Mesenchymal stem cell (in vitro differentiated cells and primary cell): ENCODE results near the gene KPTN.

Experiments used
- DNase-seq: peaks from one replicate; pipeline ENCODE4 v3.0.0-alpha.2; 2013
- H2AFZ ChIP-seq: one replicate; pipeline ENCODE4 v1.6.1; 2013; ENCODE audit warnings: low read depth, mild to moderate bottlenecking, control low read depth, inconsistent platforms, low read length, moderate library complexity
- H2AK5ac ChIP-seq: 2 replicates; pipeline ENCODE4 v1.6.1; 2013; ENCODE audit warnings: low read length, moderate library complexity, mild to moderate bottlenecking, inconsistent platforms; ENCODE audit not compliant: severe bottlenecking
- H2BK120ac ChIP-seq: one replicate; pipeline ENCODE4 v1.6.1; 2013; ENCODE audit warnings: low read depth, mild to moderate bottlenecking, inconsistent platforms, low read length, moderate library complexity
- H2BK12ac ChIP-seq, 2 experiments: one replicate each; pipeline ENCODE4 v1.6.1; 2013; ENCODE audit warnings: inconsistent platforms in 2 of 2, low read length in 2 of 2, mild to moderate bottlenecking in 2 of 2, moderate library complexity in 2 of 2, control low read depth in 1 of 2
- H2BK15ac ChIP-seq: one replicate; pipeline ENCODE4 v1.6.1; 2013; ENCODE audit warnings: mild to moderate bottlenecking, low read depth, inconsistent platforms; ENCODE audit not compliant: poor library complexity, severe bottlenecking
- H2BK5ac ChIP-seq: 2 replicates; pipeline ENCODE4 v1.6.1; 2013; ENCODE audit warnings: low read depth, mild to moderate bottlenecking, low read length, control low read depth, inconsistent platforms; ENCODE audit not compliant: poor library complexity, severe bottlenecking
- H3K14ac ChIP-seq, 2 experiments: one replicate each; pipeline ENCODE4 v1.6.1; 2013; ENCODE audit warnings: inconsistent platforms in 2 of 2, low read length in 2 of 2, control low read depth in 1 of 2, mild to moderate bottlenecking in 1 of 2, moderate library complexity in 1 of 2
- H3K18ac ChIP-seq, 2 experiments: one replicate each; pipeline ENCODE4 v1.6.1; 2013; ENCODE audit warnings: inconsistent platforms in 2 of 2, low read length in 2 of 2, control low read depth in 1 of 2, low read depth in 1 of 2, mild to moderate bottlenecking in 1 of 2
- H3K23ac ChIP-seq, 2 experiments: one replicate each; pipeline ENCODE4 v1.6.1; 2013; ENCODE audit warnings: inconsistent platforms in 2 of 2, low read length in 2 of 2, mild to moderate bottlenecking in 2 of 2, moderate library complexity in 2 of 2, control low read depth in 1 of 2
- H3K27ac ChIP-seq: 2 replicates; pipeline ENCODE4 v1.5.1; 2013; ENCODE audit warnings: mild to moderate bottlenecking, moderate library complexity, low read length, control low read depth, inconsistent platforms; ENCODE audit not compliant: poor library complexity, severe bottlenecking
- H3K27me3 ChIP-seq, 2 experiments: 2 replicates each; pipeline versions ENCODE4 v1.6.1 to v1.7.0; 2013; ENCODE audit warnings: low read length in 2 of 2, mild to moderate bottlenecking in 2 of 2, moderate library complexity in 2 of 2, control low read depth in 1 of 2, inconsistent platforms in 1 of 2; ENCODE audit not compliant: control insufficient read depth in 1 of 2, insufficient read depth in 1 of 2
- H3K36me3 ChIP-seq, 2 experiments: 2 replicates each; pipeline versions ENCODE4 v1.6.1 to v1.7.0; 2013; ENCODE audit warnings: low read length in 2 of 2, control low read depth in 1 of 2, inconsistent platforms in 1 of 2, low read depth in 1 of 2, mild to moderate bottlenecking in 1 of 2; ENCODE audit not compliant: insufficient read depth in 2 of 2, control insufficient read depth in 1 of 2
- H3K4ac ChIP-seq, 2 experiments: one replicate each; pipeline ENCODE4 v1.6.1; 2013; ENCODE audit warnings: inconsistent platforms in 2 of 2, low read length in 2 of 2, mild to moderate bottlenecking in 2 of 2, moderate library complexity in 2 of 2, control low read depth in 1 of 2, low read depth in 1 of 2
- H3K4me1 ChIP-seq: 2 replicates; pipeline ENCODE4 v1.6.1; 2013; ENCODE audit warnings: low read depth, low read length, control low read depth; ENCODE audit not compliant: control insufficient read depth, insufficient read depth
- H3K4me2 ChIP-seq: 2 replicates; pipeline ENCODE4 v1.6.1; 2013; ENCODE audit warnings: low read length, mild to moderate bottlenecking, inconsistent platforms; ENCODE audit not compliant: poor library complexity, severe bottlenecking
- H3K4me3 ChIP-seq, 2 experiments: 2 replicates each; pipeline versions ENCODE4 v1.5.1 to v1.7.0; 2013; ENCODE audit warnings: low read length in 2 of 2, mild to moderate bottlenecking in 2 of 2, control low read depth in 1 of 2, low read depth in 1 of 2; ENCODE audit not compliant: insufficient read depth in 1 of 2
- H3K79me1 ChIP-seq: replicated peaks from 2 replicates; pipeline ENCODE4 v1.6.1; 2013; ENCODE audit warnings: mild to moderate bottlenecking, control low read depth, low read length, inconsistent platforms; ENCODE audit not compliant: poor library complexity, severe bottlenecking
- H3K9ac ChIP-seq: 2 replicates; pipeline ENCODE4 v1.7.0; 2013; ENCODE audit warnings: mild to moderate bottlenecking, low read length, moderate library complexity
- H3K9me3 ChIP-seq: 2 replicates; pipeline ENCODE4 v1.7.0; 2013; ENCODE audit warnings: mild to moderate bottlenecking, low read length; ENCODE audit not compliant: control insufficient read depth
- H4K8ac ChIP-seq: one replicate; pipeline ENCODE4 v1.6.1; 2013; ENCODE audit warnings: inconsistent platforms, mild to moderate bottlenecking, low read length, moderate library complexity
- H4K91ac ChIP-seq: one replicate; pipeline ENCODE4 v1.6.1; 2013; ENCODE audit warnings: mild to moderate bottlenecking, low read length, inconsistent platforms
- WGBS: methylation state at CpG from one replicate; pipeline ENCODE4 v1.1.7; 2013; ENCODE audit warnings: mixed read lengths; 5-methylcytosine and 5-hydroxymethylcytosine counted together

Gene KPTN

DNA sequence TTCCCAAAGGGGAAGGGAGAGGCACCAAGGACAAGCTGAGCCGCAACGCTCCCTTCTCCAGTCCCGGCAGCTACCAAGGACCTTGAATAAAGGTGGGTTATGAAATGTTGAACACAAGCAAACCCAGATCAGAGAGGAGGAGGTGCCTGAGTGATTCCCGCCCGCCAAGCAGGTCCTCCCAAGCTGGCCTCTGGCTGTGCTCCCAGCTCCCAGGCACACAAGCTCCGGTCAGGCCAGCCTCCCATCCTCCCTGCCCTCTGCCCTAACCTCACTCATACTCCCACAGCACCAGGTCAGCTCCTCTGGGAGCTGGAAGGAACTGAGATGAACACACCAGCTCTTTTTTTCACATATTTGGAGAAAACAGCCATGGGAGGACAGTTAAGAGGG lies 27.1 kb upstream of the KPTN start:
- whole genome bisulfite sequencing: 82% methylated on average over 4 of the region's 6 CpGs
- Histone ChIP-seq H3K4me2 (no peak overlapping the region), H3K4me1 (peaks cover 36% of the 10 kb centered on the region), H3K4me3 (peak overlapping the region in 1 of 2 experiments; percentile 100), H2BK15ac (no peak overlapping the region), H3K36me3 (peaks cover 18 to 22% of the 10 kb centered on the region in 2 experiments), H2BK120ac (no peak overlapping the region), H2AK5ac (no peak overlapping the region), H4K8ac (no peak overlapping the region), H2AFZ (no peak overlapping the region), H4K91ac (no peak overlapping the region), H2BK12ac (no peak overlapping the region), H3K23ac (no peak overlapping the region), H3K14ac (no peak overlapping the region), H3K9ac (peak overlapping the region; percentile 99), H3K27ac (no peak overlapping the region), H3K9me3 (no peaks in the 10 kb centered on the region), H3K18ac (no peak overlapping the region), H2BK5ac (no peak overlapping the region), H3K4ac (no peak overlapping the region), H3K27me3 (no peaks in the 10 kb centered on the region), H3K79me1 (peaks cover 32% of the 10 kb centered on the region)
- DNase-seq: no peak

DNA sequence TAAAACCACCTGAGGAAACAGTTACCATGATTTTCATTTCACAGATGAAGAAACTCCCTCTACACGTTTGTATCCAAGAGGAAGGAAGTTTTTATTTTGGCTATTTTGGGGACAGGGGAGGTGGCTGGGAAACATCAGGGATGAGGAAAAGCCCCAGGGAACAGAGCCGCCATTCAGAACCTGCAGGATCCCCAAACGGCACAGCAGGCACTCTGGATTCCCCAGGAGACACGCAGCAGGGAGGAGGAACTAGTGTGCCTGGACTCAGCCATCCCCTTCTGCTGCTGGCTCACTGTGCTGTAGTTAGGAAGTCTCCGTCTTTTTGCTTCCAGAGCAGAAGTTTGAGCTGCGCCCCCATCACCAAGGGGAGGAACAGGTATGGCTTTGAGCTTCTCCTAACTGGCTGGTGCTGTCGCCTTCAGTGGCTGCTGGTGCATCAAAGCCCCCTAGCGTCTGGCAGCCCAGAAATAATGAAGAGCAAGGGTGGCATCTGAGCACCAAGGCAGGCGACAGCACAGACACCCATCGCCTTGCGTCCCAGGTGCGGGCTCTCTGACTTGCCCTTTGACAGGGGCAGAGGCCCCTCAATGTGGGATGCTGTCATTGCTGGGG lies 26.6 kb upstream of the KPTN start:
- Histone ChIP-seq H4K8ac (no peak overlapping the region), H3K27ac (no peak overlapping the region), H3K79me1 (peaks cover 34% of the 10 kb centered on the region), H2BK12ac (peak overlapping the region in 1 of 2 experiments; percentile 2), H3K14ac (no peak overlapping the region), H4K91ac (no peak overlapping the region), H3K23ac (no peak overlapping the region), H3K36me3 (peaks cover 21 to 24% of the 10 kb centered on the region in 2 experiments), H3K4me1 (peaks cover 36% of the 10 kb centered on the region), H3K18ac (no peak overlapping the region), H2AFZ (no peak overlapping the region), H2AK5ac (no peak overlapping the region), H3K9ac (peak overlapping the region; percentile 99), H3K4me3 (peak overlapping the region in 1 of 2 experiments; percentile 18), H2BK15ac (no peak overlapping the region), H3K9me3 (no peaks in the 10 kb centered on the region), H3K27me3 (no peaks in the 10 kb centered on the region), H2BK5ac (no peak overlapping the region), H3K4me2 (no peak overlapping the region), H2BK120ac (no peak overlapping the region), H3K4ac (no peak overlapping the region)
- DNase-seq: no peak
- 84% methylated on average over 12 of the region's 12 CpGs for WGBS

DNA sequence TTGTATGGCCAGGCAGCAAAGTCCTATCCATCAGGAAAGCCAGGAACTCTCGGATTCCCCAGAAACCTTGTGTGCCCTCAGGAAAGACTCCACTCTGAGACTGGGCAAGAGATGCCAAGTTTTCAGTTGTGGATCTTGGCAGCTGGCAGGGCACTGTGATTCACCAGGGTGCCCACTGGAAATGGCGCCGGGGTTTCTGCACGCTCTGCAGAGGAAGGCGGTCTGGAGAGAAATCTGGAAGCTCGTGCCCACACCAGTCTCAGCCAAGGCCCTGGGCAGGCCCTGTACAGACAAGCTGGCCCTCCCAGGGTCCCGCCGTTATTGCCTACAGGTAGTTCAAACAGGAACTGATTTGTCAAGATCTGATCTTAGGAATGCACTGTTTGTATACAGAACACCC lies 26.0 kb upstream of the KPTN start:
- H3K4ac ChIP-seq: no peak overlapping the region
- no peak overlapping the region for H2AK5ac ChIP-seq
- H2BK120ac ChIP-seq: no peak overlapping the region
- no peak overlapping the region for H3K4me3 ChIP-seq
- H2BK15ac ChIP-seq: no peak overlapping the region
- no peaks in the 10 kb centered on the region for H3K27me3 ChIP-seq
- 95% methylated on average over 8 of the region's 8 CpGs for WGBS
- H3K4me2 ChIP-seq: no peak overlapping the region
- H3K36me3 ChIP-seq: peaks cover 22 to 29% of the 10 kb centered on the region in 2 experiments
- H4K91ac ChIP-seq: no peak overlapping the region
- H4K8ac ChIP-seq: no peak overlapping the region
- no peak overlapping the region for H3K18ac ChIP-seq
- no peak for DNase-seq
- no peak overlapping the region for H3K9ac ChIP-seq
- peaks cover 36% of the 10 kb centered on the region for H3K4me1 ChIP-seq
- H3K14ac ChIP-seq: no peak overlapping the region
- no peak overlapping the region for H3K23ac ChIP-seq
- H3K9me3 ChIP-seq: no peaks in the 10 kb centered on the region
- peaks cover 38% of the 10 kb centered on the region for H3K79me1 ChIP-seq
- no peak overlapping the region for H2AFZ ChIP-seq
- H3K27ac ChIP-seq: no peak overlapping the region
- H2BK5ac ChIP-seq: no peak overlapping the region
- no peak overlapping the region for H2BK12ac ChIP-seq

DNA sequence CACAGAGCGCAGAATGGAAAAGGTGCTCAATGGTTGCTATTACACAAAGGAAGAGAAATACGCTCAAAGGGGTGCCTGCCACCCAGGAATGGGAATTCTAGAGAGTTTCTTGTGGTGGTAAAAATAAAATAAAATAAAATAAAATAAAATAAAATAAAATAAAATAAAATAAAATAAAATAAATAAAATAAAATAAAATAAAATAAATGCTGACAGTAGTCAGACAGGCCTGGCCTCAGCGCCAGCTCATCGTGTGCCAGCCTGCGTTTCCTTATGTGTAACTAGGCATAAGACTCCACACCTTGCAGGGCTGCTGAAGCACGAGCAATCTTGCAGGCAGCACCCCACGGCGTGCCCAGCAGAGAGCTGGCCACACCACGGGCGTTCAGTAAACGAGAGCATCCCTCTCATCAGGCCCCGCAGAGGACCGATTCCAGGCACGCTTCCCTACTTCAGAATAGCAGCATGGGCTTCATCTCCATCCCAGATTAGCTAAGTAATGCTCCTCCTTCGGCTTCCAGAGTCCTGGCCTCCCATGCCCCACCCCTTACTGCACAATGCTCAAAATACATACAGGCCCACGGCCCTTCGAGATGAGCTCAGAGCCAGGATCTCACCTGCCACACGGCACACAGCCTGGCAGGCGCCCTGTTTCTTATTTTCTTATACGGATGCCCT lies 25.3 kb upstream of the KPTN start:
- Histone ChIP-seq H2BK5ac (no peak overlapping the region), H4K91ac (no peak overlapping the region), H2BK15ac (no peak overlapping the region), H2BK12ac (no peak overlapping the region), H3K9ac (no peak overlapping the region), H3K27me3 (no peaks in the 10 kb centered on the region), H2BK120ac (no peak overlapping the region), H3K4me2 (no peak overlapping the region), H4K8ac (no peak overlapping the region), H3K14ac (no peak overlapping the region), H3K79me1 (peaks cover 40% of the 10 kb centered on the region), H3K4me3 (no peak overlapping the region), H3K4me1 (peaks cover 36% of the 10 kb centered on the region), H3K4ac (no peak overlapping the region), H3K23ac (no peak overlapping the region), H3K27ac (no peak overlapping the region), H3K36me3 (peaks cover 23 to 29% of the 10 kb centered on the region in 2 experiments), H3K18ac (no peak overlapping the region), H2AFZ (no peak overlapping the region), H2AK5ac (no peak overlapping the region), H3K9me3 (no peaks in the 10 kb centered on the region)
- DNase-seq: no peak
- 98% methylated on average over 19 of the region's 20 CpGs for whole genome bisulfite sequencing
